HepG2 (cell line): ENCODE measurements around the gene HSD11B2. TPM values are rescaled to one million over a fixed set of nuclear protein-coding genes. Genes with fewer than 3 reads are reported as not detected.

Source experiments
- ATAC-seq: fragments of 200-7000 bp; cut with Tn5 transposase; 3 replicates; pipeline ENCODE4 v1.9.1; 2020; ENCODE audit warnings: mild to moderate bottlenecking, moderate library complexity
- BruUV-seq: library from RNA; stranded (reverse); fragments of 400-500 nt; replicated peaks from 2 replicates; lab custom pipeline; 2021; lab: Mats Ljungman, UMichigan
- CTCF ChIA-PET: fragments of 300-600 bp; formaldehyde crosslinking; extraction: SDS; loops from one replicate; lab custom pipeline; 2021; ENCODE audit warnings: low total read pairs, inconsistent platforms, low intra/inter-chr PET ratio; lab: Yijun Ruan, JAX
- POLR2A ChIA-PET: fragments of 350-600 bp; sonication (Branson Sonifier 250); formaldehyde crosslinking; loops from one replicate; lab custom pipeline; 2020; ENCODE audit warnings: antibody characterized with exemption, inconsistent platforms; lab: Yijun Ruan, JAX
- DNase-seq: peaks from one replicate; pipeline ENCODE4 v3.0.0-alpha.2; 2015; ENCODE audit warnings: low spot score
- FAIRE-seq: peaks from 3 replicates; lab custom pipeline; 2011; peaks lifted over from hg19 to GRCh38; lab: Jason Lieb, UNC
- H2AFZ ChIP-seq: one replicate; pipeline ENCODE4 v1.6.1; 2011; ENCODE audit warnings: low read length, inconsistent platforms
- H3K27ac ChIP-seq: fragments of 300-600 bp; 3 replicates; pipeline ENCODE4 v1.8.0; 2011; ENCODE audit warnings: mixed run types, mild to moderate bottlenecking, mixed read lengths, low read length, inconsistent platforms; ENCODE audit not compliant: insufficient read depth; ENCODE audit errors: extremely low read length
- H3K27me3 ChIP-seq, 2 experiments: fragments of 200-600 bp in 1 of 2; 2 replicates in 1 of 2; 3 replicates in 1 of 2; pipeline versions ENCODE4 v1.6.0 to v1.8.0; 2011; ENCODE audit warnings: low read length in 2 of 2, mild to moderate bottlenecking in 2 of 2, moderate library complexity in 2 of 2, inconsistent platforms in 1 of 2; ENCODE audit not compliant: insufficient read depth in 2 of 2, control insufficient read depth in 1 of 2
- H3K36me3 ChIP-seq, 2 experiments: fragments of 200-600 bp in 1 of 2; replicated peaks in 1 of 2; 2 replicates in 1 of 2; 3 replicates in 1 of 2; pipeline versions ENCODE4 v1.5.1 to v1.8.0; 2011; ENCODE audit warnings: low read length in 2 of 2, inconsistent platforms in 1 of 2; ENCODE audit not compliant: insufficient read depth in 2 of 2, control insufficient read depth in 1 of 2
- H3K4me1 ChIP-seq: 2 replicates; pipeline ENCODE4 v1.5.1; 2012; ENCODE audit warnings: low read length, inconsistent platforms; ENCODE audit not compliant: insufficient read depth
- H3K4me2 ChIP-seq: 2 replicates; pipeline ENCODE4 v1.6.0; 2011; ENCODE audit warnings: low read depth, low read length, inconsistent platforms
- H3K4me3 ChIP-seq, 3 experiments: fragments of 200-600 bp in 1 of 3; sonication (generic), shearing (Covaris generic) in 1 of 3; replicated peaks in 1 of 3; 2 replicates each; pipeline ENCODE4 v1.5.1; 2011 to 2016; ENCODE audit warnings: low read length in 3 of 3, inconsistent platforms in 2 of 3, low read depth in 2 of 3, mild to moderate bottlenecking in 2 of 3, control low read depth in 1 of 3, mixed read lengths in 1 of 3; ENCODE audit not compliant: insufficient read depth in 1 of 3
- H3K79me2 ChIP-seq: one replicate; pipeline ENCODE4 v1.6.1; 2011; ENCODE audit warnings: low read length, inconsistent platforms; ENCODE audit not compliant: insufficient read depth
- H3K9ac ChIP-seq: 2 replicates; pipeline ENCODE4 v1.6.0; 2011; ENCODE audit warnings: mild to moderate bottlenecking, low read depth, low read length, inconsistent platforms; ENCODE audit not compliant: insufficient read depth
- H3K9me3 ChIP-seq: 2 replicates; pipeline ENCODE4 v1.5.1; 2012; ENCODE audit warnings: mild to moderate bottlenecking, low read length
- H4K20me1 ChIP-seq: 2 replicates; pipeline ENCODE4 v1.6.0; 2011; ENCODE audit warnings: inconsistent platforms, mild to moderate bottlenecking, low read length, moderate library complexity; ENCODE audit not compliant: insufficient read depth
- ARID2 ChIP-seq: sonication (generic); formaldehyde crosslinking; IDR thresholded peaks from 2 replicates; pipeline ENCODE4 v1.8.1; 2022; ENCODE audit warnings: mild to moderate bottlenecking, missing genetic modification reagents, borderline replicate concordance
- DNMT3B ChIP-seq: conservative IDR thresholded peaks from 2 replicates; pipeline ENCODE4 v1.6.1; 2016; ENCODE audit warnings: missing biosample characterization, control low read depth
- GPBP1L1 ChIP-seq: sonication (generic); formaldehyde crosslinking; IDR thresholded peaks from 2 replicates; pipeline ENCODE4 v1.5.0; 2020; ENCODE audit warnings: mild to moderate bottlenecking, missing genetic modification reagents
- RBM22 ChIP-seq: fragments of 200-400 bp; formaldehyde crosslinking; optimal IDR thresholded peaks from 2 replicates; pipeline ENCODE3; 2017; ENCODE audit warnings: mild to moderate bottlenecking, low read length, moderate library complexity
- ZIK1 ChIP-seq: sonication (generic); formaldehyde crosslinking; IDR thresholded peaks from 2 replicates; pipeline ENCODE4 v1.5.0; 2020; ENCODE audit warnings: mild to moderate bottlenecking, low read depth, missing genetic modification reagents, borderline replicate concordance
- ZNF180 ChIP-seq: sonication (generic); formaldehyde crosslinking; IDR thresholded peaks from 2 replicates; pipeline ENCODE4 v1.4.0; 2020; ENCODE audit warnings: low read depth, missing genetic modification reagents, borderline replicate concordance
- ZNF547 ChIP-seq: sonication (generic); formaldehyde crosslinking; IDR thresholded peaks from 2 replicates; pipeline ENCODE4 v1.5.1; 2020; ENCODE audit warnings: mild to moderate bottlenecking, missing genetic modification reagents
- WGBS: methylation state at CpG from one replicate; pipeline ENCODE4 v1.1.6; 2017; ENCODE audit warnings: low lambda C conversion rate; 5-methylcytosine and 5-hydroxymethylcytosine counted together
- in situ Hi-C: cut with HindIII; loops from 2 replicates; pipeline ENCODE4 v1.10.0; 2017; ENCODE audit warnings: low pct_unique_long_range_greater_than_20kb; ENCODE audit not compliant: extremely low pct_ligation_motif_present
- intact Hi-C: fragments of 100-400 bp; cut with micrococcal nuclease; formaldehyde crosslinking; loops from one replicate; pipeline ENCODE4 v1.10.0; 2022; ENCODE audit not compliant: unreplicated experiment
- polyA plus RNA-seq, 8 experiments: library from polyadenylated mRNA; depleted of rRNA in 3 of 8; stranded (reverse) in 7 of 8; unstranded in 1 of 8; fragments of >200 nt; fragmentation: Illumina TruSeq in 4 of 8; extraction: Trizol in 4 of 8; gene quantifications; 2 replicates each; pipeline versions ENCODE4 v1.2.1 to v1.2.3, GENCODE V29; 2011 to 2016; ENCODE audit warnings: low read depth in 4 of 8, missing spikeins in 1 of 8, mixed read lengths in 1 of 8; ENCODE audit not compliant: insufficient read depth in 1 of 8
- total RNA-seq, 5 experiments: library from RNA; depleted of rRNA; stranded (reverse); fragments of >200 nt; fragmentation: Illumina TruSeq; extraction: Trizol; gene quantifications; 2 replicates each; pipeline ENCODE4 v1.2.3, GENCODE V29; 2016; ENCODE audit warnings: low read depth in 1 of 5
- TF ChIP-seq, protein P1 (sequence below): sonication (generic); formaldehyde crosslinking; IDR thresholded peaks from 2 replicates; pipeline ENCODE4 v1.8.0; 2022; ENCODE audit warnings: missing genetic modification reagents, mild to moderate bottlenecking, borderline replicate concordance
- TF ChIP-seq, protein P2 (sequence below): sonication (generic); formaldehyde crosslinking; IDR thresholded peaks from 2 replicates; pipeline ENCODE4 v1.5.0; 2020; ENCODE audit warnings: mild to moderate bottlenecking, missing genetic modification reagents, borderline replicate concordance

The HSD11B2 gene
- total and polyA plus RNA-seq, 2 of the 13 experiments (the other 11 are each of a cell fraction or from before 2014, with no cell fraction given) = 8.9 to 13.6 TPM

DNA sequence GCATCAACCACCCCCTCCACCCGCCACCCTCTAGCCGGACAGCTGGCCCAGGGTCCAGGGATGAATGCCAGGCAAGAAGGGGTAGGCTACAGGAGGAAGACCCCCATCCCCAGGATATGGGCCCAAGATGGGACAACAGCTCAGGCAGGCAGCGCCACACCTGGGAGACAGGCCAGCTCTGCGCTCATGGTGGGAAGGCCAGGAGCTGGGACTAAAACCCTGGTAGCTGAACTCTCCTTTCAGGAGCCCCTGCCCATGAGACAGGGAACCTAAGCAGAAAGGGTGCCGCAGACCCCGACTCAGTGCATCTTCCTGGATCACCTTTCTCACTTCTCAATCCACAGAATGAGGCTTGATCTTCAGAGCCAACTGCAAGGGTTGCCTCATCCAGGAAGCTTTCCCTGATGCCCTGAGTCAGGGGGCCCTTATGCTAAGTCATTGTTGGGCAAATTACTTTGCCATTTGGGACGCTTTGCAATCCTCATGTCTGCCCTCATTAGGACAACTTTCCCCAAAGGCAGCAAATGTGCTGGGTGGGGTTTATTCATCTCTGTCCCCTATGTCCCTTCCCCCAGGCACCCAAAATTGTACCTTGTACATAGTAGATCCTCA, 23.6 kb upstream of the HSD11B2 start:
- intact Hi-C loops = loop anchor here (2.0 kb wide), 1 partner anchor 58 kb away; no protein-coding TSS in a partner anchor
- POLR2A ChIA-PET = no interaction called here

More for the DNA sequence above, 23.6 kb upstream of the HSD11B2 start:
- Histone ChIP-seq H3K9ac (no peak overlapping the region), H2AFZ (no peak overlapping the region), H3K4me1 (peaks cover 28% of the 10 kb centered on the region), H4K20me1 (no peaks in the 10 kb centered on the region), H3K4me2 (no peak overlapping the region), H3K27ac (no peak overlapping the region), H3K79me2 (no peaks in the 10 kb centered on the region), H3K36me3 (no peaks in the 10 kb centered on the region), H3K4me3 (no peak overlapping the region), H3K9me3 (no peaks in the 10 kb centered on the region), H3K27me3 (peaks cover 0 to 14% of the 10 kb centered on the region in 2 experiments; a peak in 3 of 5 replicates)
- CTCF ChIA-PET = interaction anchor here (1.5 kb wide), 2 partner anchors 58 to 128 kb away, joined by 4 read pairs; partner anchors contain the start of gene PLEKHG4
- DNase-seq (no peak), ATAC-seq (no peak), FAIRE-seq (no peak)
- TF ChIP-seq, protein P1, sequence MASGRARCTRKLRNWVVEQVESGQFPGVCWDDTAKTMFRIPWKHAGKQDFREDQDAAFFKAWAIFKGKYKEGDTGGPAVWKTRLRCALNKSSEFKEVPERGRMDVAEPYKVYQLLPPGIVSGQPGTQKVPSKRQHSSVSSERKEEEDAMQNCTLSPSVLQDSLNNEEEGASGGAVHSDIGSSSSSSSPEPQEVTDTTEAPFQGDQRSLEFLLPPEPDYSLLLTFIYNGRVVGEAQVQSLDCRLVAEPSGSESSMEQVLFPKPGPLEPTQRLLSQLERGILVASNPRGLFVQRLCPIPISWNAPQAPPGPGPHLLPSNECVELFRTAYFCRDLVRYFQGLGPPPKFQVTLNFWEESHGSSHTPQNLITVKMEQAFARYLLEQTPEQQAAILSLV = no peak
- no peak for TF ChIP-seq ZNF180 (CRISPR knock-in tag)
- TF ChIP-seq, protein P2, sequence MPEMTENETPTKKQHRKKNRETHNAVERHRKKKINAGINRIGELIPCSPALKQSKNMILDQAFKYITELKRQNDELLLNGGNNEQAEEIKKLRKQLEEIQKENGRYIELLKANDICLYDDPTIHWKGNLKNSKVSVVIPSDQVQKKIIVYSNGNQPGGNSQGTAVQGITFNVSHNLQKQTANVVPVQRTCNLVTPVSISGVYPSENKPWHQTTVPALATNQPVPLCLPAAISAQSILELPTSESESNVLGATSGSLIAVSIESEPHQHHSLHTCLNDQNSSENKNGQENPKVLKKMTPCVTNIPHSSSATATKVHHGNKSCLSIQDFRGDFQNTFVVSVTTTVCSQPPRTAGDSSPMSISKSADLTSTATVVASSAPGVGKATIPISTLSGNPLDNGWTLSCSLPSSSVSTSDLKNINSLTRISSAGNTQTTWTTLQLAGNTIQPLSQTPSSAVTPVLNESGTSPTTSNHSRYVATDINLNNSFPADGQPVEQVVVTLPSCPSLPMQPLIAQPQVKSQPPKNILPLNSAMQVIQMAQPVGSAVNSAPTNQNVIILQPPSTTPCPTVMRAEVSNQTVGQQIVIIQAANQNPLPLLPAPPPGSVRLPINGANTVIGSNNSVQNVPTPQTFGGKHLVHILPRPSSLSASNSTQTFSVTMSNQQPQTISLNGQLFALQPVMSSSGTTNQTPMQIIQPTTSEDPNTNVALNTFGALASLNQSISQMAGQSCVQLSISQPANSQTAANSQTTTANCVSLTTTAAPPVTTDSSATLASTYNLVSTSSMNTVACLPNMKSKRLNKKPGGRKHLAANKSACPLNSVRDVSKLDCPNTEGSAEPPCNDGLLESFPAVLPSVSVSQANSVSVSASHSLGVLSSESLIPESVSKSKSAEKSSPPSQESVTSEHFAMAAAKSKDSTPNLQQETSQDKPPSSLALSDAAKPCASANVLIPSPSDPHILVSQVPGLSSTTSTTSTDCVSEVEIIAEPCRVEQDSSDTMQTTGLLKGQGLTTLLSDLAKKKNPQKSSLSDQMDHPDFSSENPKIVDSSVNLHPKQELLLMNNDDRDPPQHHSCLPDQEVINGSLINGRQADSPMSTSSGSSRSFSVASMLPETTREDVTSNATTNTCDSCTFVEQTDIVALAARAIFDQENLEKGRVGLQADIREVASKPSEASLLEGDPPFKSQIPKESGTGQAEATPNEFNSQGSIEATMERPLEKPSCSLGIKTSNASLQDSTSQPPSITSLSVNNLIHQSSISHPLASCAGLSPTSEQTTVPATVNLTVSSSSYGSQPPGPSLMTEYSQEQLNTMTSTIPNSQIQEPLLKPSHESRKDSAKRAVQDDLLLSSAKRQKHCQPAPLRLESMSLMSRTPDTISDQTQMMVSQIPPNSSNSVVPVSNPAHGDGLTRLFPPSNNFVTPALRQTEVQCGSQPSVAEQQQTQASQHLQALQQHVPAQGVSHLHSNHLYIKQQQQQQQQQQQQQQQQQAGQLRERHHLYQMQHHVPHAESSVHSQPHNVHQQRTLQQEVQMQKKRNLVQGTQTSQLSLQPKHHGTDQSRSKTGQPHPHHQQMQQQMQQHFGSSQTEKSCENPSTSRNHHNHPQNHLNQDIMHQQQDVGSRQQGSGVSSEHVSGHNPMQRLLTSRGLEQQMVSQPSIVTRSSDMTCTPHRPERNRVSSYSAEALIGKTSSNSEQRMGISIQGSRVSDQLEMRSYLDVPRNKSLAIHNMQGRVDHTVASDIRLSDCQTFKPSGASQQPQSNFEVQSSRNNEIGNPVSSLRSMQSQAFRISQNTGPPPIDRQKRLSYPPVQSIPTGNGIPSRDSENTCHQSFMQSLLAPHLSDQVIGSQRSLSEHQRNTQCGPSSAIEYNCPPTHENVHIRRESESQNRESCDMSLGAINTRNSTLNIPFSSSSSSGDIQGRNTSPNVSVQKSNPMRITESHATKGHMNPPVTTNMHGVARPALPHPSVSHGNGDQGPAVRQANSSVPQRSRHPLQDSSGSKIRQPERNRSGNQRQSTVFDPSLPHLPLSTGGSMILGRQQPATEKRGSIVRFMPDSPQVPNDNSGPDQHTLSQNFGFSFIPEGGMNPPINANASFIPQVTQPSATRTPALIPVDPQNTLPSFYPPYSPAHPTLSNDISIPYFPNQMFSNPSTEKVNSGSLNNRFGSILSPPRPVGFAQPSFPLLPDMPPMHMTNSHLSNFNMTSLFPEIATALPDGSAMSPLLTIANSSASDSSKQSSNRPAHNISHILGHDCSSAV (CRISPR knock-in tag) = no peak
- no peak for TF ChIP-seq RBM22
- TF ChIP-seq ZNF547 (CRISPR knock-in tag) = no peak
- no peak for TF ChIP-seq GPBP1L1 (CRISPR knock-in tag)
- no peak for TF ChIP-seq ARID2 (CRISPR knock-in tag)
- TF ChIP-seq DNMT3B (CRISPR knock-in tag) = no peak
- no peak for TF ChIP-seq ZIK1
- in situ Hi-C loops = no loop called here
- 75% methylated on average over 3 of the region's 7 CpGs for WGBS
- BruUV-seq = no TSS peak
